Measurements from ENCODE around the gene TSKU. TPM values are rescaled to one million over a fixed set of nuclear protein-coding genes. Genes with fewer than 3 reads are reported as not detected.
A peak's percentile ranks its signal among the peaks of the same experiment; 100 is the strongest.

TSKU gene
- total and polyA plus RNA-seq, 9 of the 15 experiments (the other 6 are each of a cell fraction or from before 2014, with no cell fraction given): 0.60 to 11.9 (median 8.4) TPM

- TF ChIP-seq MAZ (CRISPR knock-in tag; conservative IDR thresholded peaks at IDR 0.05 in 1 of 2, IDR thresholded peaks at IDR 0.05 in 1 of 2) (peak in 1 of 2 experiments; percentile 74; a peak in 3 of 4 replicates), ZNF668 (CRISPR knock-in tag; IDR thresholded peaks at IDR 0.05) (no peak), E2F5 (CRISPR knock-in tag; IDR thresholded peaks at IDR 0.05) (no peak), ZNF224 (CRISPR knock-in tag; IDR thresholded peaks at IDR 0.05) (no peak), DLX4 (CRISPR knock-in tag; IDR thresholded peaks at IDR 0.05) (no peak), HMG20A (CRISPR knock-in tag; conservative IDR thresholded peaks at IDR 0.05) (no peak), LEF1 (IDR thresholded peaks at IDR 0.05) (no peak), MAFF (IDR thresholded peaks at IDR 0.05; ENCODE audit: low read length) (0 out of 2 replicates have a peak, but pooled peaks have one; percentile 23), PRPF4 (IDR thresholded peaks at IDR 0.05; ENCODE audit: insufficient read depth, low read depth, low read length, poor library complexity, severe bottlenecking) (no peak), ZNF3 (CRISPR knock-in tag; IDR thresholded peaks at IDR 0.05) (no peak), CHD4 (IDR thresholded peaks at IDR 0.05; ENCODE audit: insufficient read depth, insufficient replicate concordance, low read depth, low read length, poor library complexity, severe bottlenecking) (peak; percentile 1), ZEB2 (IDR thresholded peaks at IDR 0.05) (peak; percentile 32; the same call in 1 of the 2 replicates), MEF2A (IDR thresholded peaks at IDR 0.05; ENCODE audit: control insufficient read depth, low read depth, low read length) (no peak), ZFP1 (CRISPR knock-in tag; IDR thresholded peaks at IDR 0.05) (no peak), ARHGAP35 (IDR thresholded peaks at IDR 0.05; ENCODE audit: partially characterized antibody) (no peak), ZNF609 (CRISPR knock-in tag; IDR thresholded peaks at IDR 0.05; ENCODE audit: borderline replicate concordance) (no peak), GABPA (tag; conservative IDR thresholded peaks at IDR 0.05; ENCODE audit: low read depth) (0 out of 2 replicates have a peak, but pooled peaks have one; percentile 11), HMBOX1 (IDR thresholded peaks at IDR 0.05) (peak; percentile 75), FUS (optimal IDR thresholded peaks at IDR 0.05; ENCODE audit: low read depth, low read length) (no peak), ZNF311 (CRISPR knock-in tag; IDR thresholded peaks at IDR 0.05) (0 out of 2 replicates have a peak, but pooled peaks have one; percentile 19), ZNF444 (CRISPR knock-in tag; IDR thresholded peaks at IDR 0.05) (peak; percentile 93), CCAR2 (IDR thresholded peaks at IDR 0.05; ENCODE audit: low read depth, low read length) (no peak), MTA2 (IDR thresholded peaks at IDR 0.05; ENCODE audit: low read depth) (0 out of 2 replicates have a peak, but pooled peaks have one; percentile 18)
These were observed 40.4 kb downstream of the TSKU start (continued) for GRCh38 chr11:76823481-76824028.

Measured in K562 (cell line).